Endothelial cell of hepatic sinusoid (primary cell): ENCODE data around the gene ZDHHC21.

ENCODE experiments used
- in situ Hi-C: cut with HindIII; loops from 2 replicates; pipeline ENCODE4 v1.10.0; 2017; ENCODE audit warnings: low sequenced_read_pairs

Gene ZDHHC21

DNA sequence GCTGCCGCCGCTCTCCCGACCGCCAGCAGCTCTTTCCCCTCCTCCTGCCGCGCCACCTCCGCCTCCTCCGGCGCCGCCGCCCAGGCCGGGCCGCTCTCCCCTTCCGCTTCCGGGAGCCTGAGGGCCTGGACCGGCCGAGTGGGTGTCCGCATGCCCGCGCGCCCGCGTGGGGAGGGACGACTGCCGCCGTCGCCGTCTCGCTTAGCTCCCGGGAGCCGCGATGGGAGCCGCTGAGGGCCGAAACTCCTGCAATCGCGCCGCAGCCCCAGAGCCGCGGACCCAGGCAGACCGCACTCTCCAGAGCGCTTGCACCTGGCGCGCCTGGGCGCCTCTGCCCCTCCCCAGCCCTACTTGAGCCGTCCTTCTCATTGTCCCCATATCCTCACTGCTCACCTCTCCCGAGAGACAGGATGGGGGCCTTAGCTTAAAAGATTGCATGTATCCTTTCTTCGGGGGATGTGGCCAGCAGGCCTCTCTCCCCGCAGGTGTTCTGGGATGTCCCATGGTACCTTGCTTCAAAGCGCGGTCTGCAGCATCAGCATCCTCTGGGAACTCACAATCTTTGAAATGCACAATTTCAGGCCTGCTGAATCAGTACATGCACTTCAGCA, at the start of gene ZDHHC21:
Gene ZDHHC21 (minus strand): TSS at position 182 of the 611 bp plus-strand sequence. CDS start 19,092 bp downstream, outside the sequence.
- in situ Hi-C loops: no loop called here

DNA sequence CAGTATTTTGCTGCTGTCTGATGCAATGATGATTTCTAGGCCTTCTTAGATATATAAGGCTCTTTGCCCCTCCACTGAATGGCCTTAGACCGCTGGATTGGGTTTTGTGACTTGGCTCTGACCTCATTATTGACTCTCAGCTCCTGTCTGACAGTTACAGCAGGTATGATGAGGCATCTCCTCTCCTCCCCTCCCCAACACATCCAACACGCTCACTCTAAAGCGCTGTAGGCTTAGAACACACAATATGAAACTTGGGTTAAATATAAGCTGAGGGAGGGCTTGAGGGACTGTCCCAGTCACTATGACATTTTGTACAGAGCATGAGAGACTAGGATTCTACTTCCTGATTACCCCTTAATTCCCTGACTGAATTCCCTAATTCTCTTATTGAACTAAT, 48.1 kb upstream of the ZDHHC21 start:
- in situ Hi-C loops: no loop called here

DNA sequence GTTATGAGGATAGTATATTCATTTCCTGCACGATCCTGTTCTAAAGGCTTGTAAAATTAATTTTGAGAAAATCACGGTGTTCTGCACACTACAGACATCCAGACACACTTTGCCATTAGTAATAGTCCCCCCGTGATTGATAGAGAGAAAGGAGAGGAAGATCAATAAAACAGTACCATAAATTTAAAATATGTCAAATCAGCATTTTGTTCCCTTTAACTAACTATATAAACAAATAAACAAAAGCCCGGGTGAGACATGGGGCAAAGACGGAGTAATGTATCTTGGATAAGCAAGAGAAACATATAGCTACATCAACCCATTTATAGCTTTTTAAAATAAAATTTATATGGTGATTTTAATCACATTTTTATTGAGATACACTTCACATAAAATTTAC, 39.9 kb upstream of the ZDHHC21 start:
- in situ Hi-C loops: no loop called here

DNA sequence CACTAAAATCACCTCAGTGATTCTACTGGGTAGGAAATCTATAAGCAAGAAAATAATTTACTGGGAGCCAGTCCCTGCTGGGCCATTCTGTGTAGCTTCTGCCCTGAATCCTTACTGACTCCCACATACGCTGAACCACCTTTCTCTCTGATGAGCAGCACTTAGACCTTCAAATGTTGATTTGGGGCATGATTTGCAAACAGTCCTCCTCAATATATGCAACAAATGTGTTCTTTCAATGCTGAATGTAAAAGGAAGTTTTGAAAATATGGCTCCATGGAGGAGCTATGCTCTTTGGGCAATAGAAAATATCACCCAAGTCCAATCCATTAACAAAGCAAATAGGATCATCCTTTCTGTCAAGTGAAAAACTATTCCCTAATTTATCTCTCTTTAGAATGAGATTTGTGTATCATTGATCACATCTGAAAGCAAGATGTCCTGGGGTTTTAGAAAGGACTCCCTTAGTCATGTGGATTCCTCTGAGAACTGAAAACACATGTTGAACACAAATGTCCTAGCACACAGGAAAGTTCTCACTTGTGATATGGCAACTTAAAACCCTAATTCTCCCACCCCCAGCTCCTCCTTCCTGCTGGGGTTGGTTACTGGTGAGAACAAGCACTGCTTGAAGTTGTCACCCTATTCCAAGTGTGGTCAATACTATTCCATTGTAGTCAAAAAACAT, 38.2 kb upstream of the ZDHHC21 start:
- in situ Hi-C loops: no loop called here

DNA sequence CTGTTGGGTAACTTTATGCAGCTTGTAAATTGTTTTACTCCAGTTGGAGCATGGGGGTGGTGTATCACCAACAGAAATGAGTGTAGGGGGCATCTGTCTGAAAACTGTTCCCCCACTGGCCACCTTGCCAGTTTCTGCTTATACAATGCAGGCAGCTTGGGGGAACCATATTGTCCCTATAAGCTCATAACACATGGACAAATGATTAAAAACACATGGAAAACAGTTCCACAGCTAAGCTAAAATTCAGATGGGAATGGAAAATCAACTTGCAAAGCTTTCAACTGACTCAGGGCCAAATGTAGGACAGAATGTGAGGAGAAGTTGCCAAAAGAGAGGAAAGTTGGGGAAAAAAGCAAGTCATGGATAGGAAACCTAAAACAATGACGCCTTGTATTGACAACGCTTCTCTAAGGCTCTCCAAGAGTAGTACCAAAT, 37.2 kb upstream of the ZDHHC21 start:
- in situ Hi-C loops: no loop called here

GRCh38 chr9:14723301-14723700, 30.1 kb upstream of the ZDHHC21 start:
- in situ Hi-C loops: no loop called here

GRCh38 chr9:14722391-14723035, 29.3 kb upstream of the ZDHHC21 start, which contains the start of gene CER1:
TSS of gene CER1 (minus strand) at chr9:14722733. CDS start at chr9:14722672, 61 bp downstream.
- in situ Hi-C loops: no loop called here

- in situ Hi-C loops: no loop called here
These were observed 26.1 kb upstream of the ZDHHC21 start for GRCh38 chr9:14719231-14719923.

- in situ Hi-C loops: no loop called here
These were observed 21.9 kb upstream of the ZDHHC21 start for GRCh38 chr9:14715102-14715501.

DNA sequence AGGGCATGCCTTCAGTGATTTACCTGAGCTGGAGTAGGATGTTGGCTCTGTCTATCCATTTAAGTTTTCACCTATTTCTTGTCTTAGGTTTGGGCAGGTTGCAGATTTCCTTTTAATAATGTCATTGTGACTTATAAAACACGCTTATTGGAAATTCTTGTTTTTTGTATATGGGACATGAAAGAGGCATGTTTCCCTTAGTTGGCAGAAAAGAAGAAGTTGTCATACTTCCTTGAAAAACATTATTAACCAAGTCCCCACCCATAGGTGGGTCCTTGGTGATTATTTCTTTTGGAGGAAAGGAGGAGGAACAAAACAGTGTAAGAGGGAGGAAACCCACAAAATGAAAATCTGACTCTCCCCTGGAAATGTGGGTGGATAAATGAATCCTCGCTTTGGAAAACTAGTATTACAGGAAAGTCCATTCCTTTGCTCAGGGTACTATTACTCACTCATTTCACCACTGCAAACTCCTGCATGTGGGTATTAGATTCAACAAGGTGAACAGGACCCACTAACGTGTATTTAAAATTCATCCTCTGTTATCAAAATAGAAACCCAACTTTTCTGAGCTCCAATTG, 20.0 kb upstream of the ZDHHC21 start:
- in situ Hi-C loops: no loop called here

GRCh38 chr9:14710804-14711203, 17.6 kb upstream of the ZDHHC21 start:
- in situ Hi-C loops: no loop called here

DNA sequence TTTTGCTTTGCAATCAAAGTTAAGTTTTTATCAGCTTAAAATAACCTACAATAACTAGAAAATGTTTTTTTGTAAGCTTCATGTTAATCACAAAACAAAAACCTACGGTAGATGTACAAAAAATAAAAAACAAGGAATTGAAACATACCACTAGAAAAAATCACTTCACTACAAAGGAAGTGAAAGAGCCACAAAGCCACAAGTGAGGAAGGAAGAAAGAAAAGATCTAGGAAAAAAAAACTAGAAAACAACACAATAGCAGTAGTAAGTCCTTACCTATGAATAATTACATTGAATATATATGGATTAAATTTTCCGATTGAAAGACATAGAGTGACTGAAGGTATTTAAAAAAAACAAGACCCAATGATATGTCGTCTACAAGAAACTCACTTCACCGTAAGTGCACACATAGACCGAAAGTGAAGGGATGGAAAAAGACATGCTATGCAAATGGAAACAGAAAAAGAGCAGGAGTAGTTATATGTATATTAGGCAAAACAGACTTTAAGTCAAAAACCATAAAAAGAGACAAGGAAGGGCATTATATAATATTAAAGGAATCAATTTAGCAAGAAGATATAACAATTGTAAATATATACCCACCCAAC, 13.4 kb upstream of the ZDHHC21 start:
- in situ Hi-C loops: no loop called here

DNA sequence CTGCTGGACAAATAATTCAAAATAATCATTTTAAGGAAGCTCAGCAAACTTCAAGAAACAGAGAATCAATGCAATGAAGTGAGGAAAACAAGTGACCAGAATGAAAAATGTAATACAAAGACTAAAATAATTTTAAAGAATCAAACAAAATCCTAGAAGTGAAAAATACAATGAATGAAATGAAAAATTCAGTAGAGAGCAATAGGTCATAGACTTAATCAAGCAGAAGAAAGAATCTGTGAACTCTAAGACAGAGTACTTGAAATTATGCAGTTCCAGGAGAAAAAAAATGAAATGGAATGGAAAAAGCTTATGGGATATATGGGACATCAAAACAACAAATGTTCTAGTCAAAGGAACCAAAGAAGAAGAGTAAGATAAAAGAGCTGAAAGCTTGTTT, 11.8 kb upstream of the ZDHHC21 start:
- in situ Hi-C loops: no loop called here

DNA sequence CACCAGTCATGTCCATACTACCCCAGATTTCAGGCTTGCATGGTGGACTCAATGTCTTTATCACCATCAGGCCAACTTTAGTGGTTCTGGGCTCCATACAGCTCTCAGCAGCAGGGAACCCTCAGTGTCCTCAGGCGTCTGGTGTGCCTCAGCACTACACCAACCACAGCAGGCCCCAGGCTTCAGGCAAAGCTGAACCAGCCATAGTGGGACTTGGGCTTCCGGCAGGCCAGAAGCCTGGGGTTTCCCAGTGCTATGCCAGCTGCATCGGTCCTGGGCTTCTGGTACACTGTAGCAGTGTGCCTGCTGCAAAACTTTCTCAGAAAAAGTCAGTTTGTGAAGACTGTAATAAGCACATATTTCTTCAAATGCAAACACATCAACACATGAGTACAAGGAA, 11.0 kb upstream of the ZDHHC21 start:
- in situ Hi-C loops: no loop called here

GRCh38 chr9:14702200-14702720, 9.0 kb upstream of the ZDHHC21 start:
- in situ Hi-C loops: no loop called here

- in situ Hi-C loops: no loop called here
These were observed 572 bp downstream of the ZDHHC21 start for GRCh38 chr9:14692470-14693250.

DNA sequence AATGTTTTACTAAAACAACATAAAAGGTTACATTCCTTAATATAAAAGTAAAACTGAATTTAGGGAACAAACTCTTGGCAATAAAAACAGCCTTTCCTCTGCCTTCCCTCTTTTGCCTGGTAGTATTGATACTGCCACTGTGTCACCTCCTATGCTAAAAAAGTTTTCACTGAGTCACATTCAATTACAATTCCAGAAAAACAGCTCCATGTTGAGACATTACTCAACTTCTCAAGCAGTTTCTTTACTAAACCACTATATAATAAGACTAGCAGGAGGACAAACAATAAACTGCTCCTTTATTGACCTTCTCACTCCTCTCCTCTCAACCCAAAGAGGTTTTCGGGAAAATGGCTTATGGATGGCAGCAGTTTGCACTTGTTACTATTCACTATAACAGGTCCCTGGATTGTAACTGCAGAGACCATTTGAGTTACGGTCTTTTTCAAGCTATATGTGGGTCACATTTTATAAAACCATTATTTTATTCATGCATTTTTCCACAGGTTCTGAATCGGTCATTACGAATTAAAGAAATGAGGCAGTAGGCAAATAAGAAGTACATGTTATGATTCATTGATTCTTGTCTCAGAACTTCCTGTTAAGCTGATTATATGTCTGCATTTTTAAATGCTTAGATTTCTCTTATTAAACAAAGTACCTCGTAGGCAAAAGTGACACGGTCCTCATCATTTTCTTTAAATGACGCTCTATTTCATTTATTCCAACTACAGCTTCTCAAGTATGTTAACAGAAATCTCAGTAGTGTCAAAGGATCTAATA, 2.1 kb downstream of the ZDHHC21 start:
- in situ Hi-C loops: no loop called here

GRCh38 chr9:14687042-14687719, 6.1 kb downstream of the ZDHHC21 start:
- in situ Hi-C loops: no loop called here
